Fibroblast of skin of scalp (primary cell): ENCODE results near the gene MITF. TPM values are rescaled to one million over a fixed set of nuclear protein-coding genes. Genes with fewer than 3 reads are reported as not detected.

Source experiments
- DNase-seq: peaks from one replicate; pipeline ENCODE4 v3.0.0-alpha.2; 2013
- polyA plus RNA-seq, 2 experiments: library from polyadenylated mRNA; unstranded; fragments of 120-200 nt; gene quantifications; one replicate each; pipeline ENCODE4 v1.2.1, GENCODE V29; 2013; ENCODE audit not compliant: insufficient read length in 2 of 2

The MITF gene, protein sequence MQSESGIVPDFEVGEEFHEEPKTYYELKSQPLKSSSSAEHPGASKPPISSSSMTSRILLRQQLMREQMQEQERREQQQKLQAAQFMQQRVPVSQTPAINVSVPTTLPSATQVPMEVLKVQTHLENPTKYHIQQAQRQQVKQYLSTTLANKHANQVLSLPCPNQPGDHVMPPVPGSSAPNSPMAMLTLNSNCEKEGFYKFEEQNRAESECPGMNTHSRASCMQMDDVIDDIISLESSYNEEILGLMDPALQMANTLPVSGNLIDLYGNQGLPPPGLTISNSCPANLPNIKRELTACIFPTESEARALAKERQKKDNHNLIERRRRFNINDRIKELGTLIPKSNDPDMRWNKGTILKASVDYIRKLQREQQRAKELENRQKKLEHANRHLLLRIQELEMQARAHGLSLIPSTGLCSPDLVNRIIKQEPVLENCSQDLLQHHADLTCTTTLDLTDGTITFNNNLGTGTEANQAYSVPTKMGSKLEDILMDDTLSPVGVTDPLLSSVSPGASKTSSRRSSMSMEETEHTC
- 2.1 TPM for polyA plus RNA-seq (2013, experiment 1 of 2; ENCODE audit: insufficient read length)
- polyA plus RNA-seq (2013, experiment 2 of 2; ENCODE audit: insufficient read length), result 2.4 TPM

DNA sequence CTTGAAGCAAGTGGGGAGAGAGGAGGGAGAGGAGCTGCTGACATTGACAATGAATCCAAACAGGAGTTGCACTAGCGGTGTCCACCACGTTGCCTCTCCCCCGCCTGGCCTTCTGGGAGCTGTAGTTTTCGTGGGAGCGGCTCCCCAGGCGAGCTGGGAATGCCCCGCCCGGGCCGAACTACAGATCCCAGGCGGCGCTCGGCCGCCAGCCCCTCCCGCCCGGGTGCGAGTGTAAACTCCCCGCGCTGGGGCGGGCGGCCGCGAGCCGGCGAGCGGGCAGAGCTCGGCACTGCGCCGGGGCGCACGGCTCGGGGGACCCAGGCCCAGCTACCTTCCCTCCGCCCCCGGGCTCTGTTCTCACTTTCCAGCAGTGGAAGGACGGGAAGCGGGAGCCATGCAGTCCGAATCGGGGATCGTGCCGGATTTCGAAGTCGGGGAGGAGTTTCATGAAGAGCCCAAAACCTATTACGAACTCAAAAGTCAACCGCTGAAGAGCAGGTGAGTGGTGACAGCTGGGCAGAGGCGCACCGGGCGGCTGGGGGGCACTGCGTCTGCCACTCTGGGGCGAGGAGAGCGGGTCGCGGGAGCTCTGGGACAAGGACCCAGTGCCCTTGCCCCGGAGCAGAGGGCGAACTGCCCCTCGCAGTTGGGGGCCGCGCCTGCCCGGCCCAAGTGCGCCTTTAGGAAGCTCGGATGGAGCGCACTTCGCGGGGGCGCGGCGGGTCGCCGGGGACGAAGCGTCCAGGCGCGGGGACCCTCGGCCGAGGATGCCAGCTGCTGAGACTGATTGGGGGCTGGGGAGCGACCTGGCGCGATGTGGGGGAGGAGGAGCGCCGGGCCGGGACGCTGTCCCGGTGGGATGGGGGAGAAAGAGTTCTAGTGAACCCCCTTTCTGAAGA is at the start of gene MITF:
Gene MITF (plus strand): TSS at position 261 of the 899 bp plus-strand sequence. CDS start 134 bp downstream, at position 395.
- peak; percentile 91 for DNase-seq

- no peak for DNase-seq
Measured at GRCh38 chr3:69691860-69692259, 47.4 kb upstream of the MITF start.

DNA sequence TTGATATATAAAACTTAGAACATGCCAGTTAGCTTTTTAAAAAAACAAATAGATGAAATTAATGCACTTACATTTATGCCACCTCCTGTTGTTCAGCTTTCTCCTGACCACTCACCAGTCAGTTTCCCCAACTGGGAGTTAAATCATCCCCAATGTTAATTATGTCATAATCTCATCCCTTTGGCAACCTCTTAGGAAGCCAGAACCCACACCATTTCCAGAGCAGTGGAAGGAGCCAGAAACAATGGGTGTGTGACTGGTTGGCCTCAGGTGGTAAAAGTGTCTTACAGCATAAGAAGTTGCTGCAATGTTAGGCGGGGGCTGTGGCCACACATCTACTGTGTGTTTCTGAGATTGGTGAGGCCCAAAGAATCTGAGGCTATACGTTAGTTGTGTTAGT is 46.5 kb upstream of the MITF start:
- no peak for DNase-seq

GRCh38 chr3:69695443-69695842 is 43.8 kb upstream of the MITF start:
- DNase-seq, result no peak

- DNase-seq, result no peak
Measured at GRCh38 chr3:69695933-69696332, 43.3 kb upstream of the MITF start.

DNA sequence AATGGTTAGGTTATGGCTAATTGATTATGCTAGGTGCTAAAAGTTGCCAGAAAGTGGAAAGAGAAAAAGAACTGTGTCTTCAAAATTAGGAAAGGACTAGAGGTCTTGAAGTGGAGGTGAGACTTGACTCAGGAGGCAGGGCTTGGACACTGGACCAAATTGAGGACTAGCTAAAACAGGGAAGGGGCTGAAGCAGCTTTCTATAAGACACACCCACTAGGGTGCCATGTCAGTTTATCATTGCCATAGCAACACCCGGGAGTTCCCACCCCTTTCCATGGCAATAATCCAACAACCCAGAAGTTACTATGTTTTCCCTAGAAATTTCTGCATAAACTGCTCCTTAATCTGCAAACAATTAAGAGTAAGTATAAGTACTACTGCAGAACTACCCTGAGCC is 42.9 kb upstream of the MITF start:
- DNase-seq, result peak; percentile 21

DNA sequence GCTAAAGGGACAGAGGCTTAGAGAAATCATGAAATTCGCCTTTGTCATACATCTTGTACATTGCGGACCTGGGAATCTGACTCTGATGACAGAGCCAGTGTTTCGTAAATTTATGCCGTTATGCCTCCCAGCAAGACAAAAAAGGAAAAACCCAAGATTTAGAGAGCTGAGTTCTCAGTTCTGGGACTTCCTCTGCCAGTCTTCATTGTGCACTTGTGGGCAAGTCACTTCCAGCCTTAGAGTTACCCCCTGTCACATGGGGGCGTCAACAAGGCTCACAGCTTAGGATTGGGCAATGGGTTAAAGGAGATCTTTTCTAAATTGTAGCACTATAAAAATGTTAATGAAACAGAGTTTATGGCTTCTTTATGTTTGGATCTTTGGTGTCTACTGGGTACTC is 41.9 kb upstream of the MITF start:
- no peak for DNase-seq

DNA sequence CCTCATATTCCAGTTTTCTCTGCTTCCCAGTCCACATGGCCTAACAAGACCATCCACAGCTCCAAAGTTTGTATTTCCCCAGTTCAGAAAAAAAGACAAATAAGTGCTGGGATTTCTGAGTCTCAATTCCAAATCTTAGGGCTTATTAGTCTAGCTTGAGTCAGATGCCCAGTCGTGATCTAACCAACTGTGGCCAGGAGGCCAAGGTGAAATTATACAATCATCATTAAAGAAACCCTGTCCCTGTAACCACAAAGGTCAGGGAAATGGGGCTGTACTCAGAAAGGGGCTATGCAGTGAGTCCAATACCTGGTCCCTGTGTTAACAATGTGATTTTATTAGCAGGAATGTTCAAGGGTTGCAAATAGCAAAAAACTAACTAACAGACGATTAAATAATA is 40.5 kb upstream of the MITF start:
- no peak for DNase-seq

GRCh38 chr3:69699183-69699582 is 40.1 kb upstream of the MITF start:
- DNase-seq, result no peak

DNA sequence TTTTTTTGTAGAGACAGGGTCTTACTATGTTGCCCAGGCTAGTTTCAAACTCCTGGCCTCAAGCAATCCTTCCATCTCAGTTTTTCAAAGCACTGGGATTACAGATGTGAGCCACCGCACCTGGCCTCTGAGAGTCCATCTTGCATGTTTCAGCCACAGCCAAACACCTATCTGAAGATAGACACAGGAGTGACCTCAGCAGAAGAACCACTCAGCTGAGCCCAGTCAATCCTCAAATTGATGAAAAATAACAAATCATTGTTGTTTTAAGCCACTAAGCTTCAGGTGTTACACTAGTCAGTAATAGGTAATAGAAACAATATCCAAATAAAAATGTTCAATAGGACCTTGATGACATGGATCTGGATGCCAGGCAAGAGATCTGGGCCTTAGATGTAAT is 38.3 kb upstream of the MITF start:
- no peak for DNase-seq

- peak; percentile 94 for DNase-seq
Measured at GRCh38 chr3:69710153-69710977, 28.9 kb upstream of the MITF start.

GRCh38 chr3:69712269-69712668 is 27.0 kb upstream of the MITF start:
- no peak for DNase-seq

DNA sequence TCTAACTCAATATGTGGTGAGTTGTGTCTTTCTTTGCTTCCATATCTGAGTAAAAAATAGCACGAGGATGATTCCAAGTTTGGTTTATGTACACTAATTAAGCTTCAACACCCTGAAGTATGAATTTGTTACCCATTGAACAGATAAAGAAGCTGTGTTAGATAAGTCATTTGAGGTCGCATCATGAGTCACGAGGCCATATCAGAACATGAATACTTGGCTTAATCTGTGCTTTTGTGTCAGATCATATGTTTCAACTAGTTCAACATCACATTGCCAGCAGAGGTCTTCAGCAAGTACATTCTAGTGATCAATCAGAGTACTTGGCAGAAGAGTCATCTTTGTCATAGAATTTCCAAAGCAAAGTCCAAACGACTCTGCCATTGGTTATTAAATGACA is 26.3 kb upstream of the MITF start:
- no peak for DNase-seq

GRCh38 chr3:69715204-69715603 is 24.1 kb upstream of the MITF start:
- no peak for DNase-seq

- DNase-seq, result no peak
Measured at GRCh38 chr3:69716119-69716518, 23.1 kb upstream of the MITF start.

DNA sequence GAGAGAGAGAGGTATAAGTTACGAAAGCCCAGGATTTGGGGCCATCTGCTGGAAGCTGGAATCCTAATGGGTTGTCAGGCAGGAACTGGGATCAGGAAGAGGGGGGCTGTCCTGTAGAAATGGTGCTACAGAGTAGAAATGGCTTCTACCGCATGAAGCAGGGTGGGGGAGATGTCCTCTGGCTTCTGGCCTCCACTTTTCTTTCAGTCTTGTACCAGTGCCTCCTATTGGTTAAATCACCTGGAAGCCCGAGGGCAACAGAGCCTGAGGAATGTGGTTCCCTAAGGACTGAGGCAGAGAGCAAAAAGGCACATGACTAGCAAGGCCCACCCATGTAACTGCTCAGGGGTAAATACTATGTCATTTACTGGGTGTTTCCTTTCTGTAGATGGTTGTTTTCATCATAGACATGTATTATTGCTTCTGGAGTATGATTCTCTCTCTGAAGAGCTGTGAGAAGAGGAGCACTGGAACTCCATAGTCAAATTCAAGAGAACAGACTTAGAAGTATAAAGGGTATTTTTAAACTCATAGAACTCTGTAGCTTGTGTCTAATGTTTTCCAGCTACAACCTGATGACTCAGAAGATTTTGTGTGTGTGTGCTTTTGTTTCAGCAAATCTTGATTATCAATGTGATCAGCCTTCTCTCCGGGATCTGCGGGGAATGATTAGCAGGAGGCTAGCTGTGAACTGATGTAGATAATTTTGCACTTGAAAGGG is 20.2 kb upstream of the MITF start:
- no peak for DNase-seq

GRCh38 chr3:69719587-69720122 is 19.6 kb upstream of the MITF start:
- DNase-seq, result no peak

GRCh38 chr3:69720824-69721223 is 18.4 kb upstream of the MITF start:
- no peak for DNase-seq

DNA sequence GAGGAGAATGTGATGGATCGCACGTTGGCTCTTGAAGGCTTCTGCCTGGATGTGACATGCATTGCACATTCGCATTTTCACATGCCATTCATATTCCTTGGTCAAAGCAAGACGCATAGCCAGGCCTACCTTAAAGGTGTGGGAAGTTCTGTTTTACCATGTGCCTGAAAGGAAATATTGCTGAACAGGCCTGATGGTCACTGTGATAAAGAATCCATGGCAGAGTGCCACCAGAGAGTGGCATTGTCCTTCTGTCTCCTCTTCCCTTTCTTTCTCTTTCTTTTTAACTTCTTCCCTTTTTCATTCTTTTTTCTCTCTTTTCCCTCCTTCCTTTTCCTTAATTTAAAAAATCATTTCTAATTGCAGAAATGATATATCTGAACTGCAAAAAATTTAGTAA is 15.9 kb upstream of the MITF start:
- no peak for DNase-seq

- DNase-seq, result no peak
Measured at GRCh38 chr3:69724722-69725435, 14.4 kb upstream of the MITF start.
